SU-DHL-6 (cell line): Measurements from ENCODE around the gene FBXO31.

Experiments used
- CTCF ChIP-seq: fragments of 200-600 bp; sonication (generic); IDR thresholded peaks from one replicate; pipeline ENCODE4 v1.5.1; 2017; ENCODE audit warnings: antibody characterized with exemption, mild to moderate bottlenecking, low read length, moderate library complexity; ENCODE audit not compliant: insufficient read depth, poor library complexity, severe bottlenecking
- EZH2phosphoT487 ChIP-seq: fragments of 200-600 bp; sonication (generic), shearing (Covaris generic); conservative IDR thresholded peaks from 2 replicates; pipeline ENCODE4 v1.6.1; 2018; ENCODE audit warnings: mild to moderate bottlenecking, antibody characterized with exemption, low read length, moderate library complexity, mixed read lengths

GRCh38 chr16:87376660-87377059 is 6.9 kb downstream of the FBXO31 start:
- no peak for TF ChIP-seq CTCF
- TF ChIP-seq EZH2phosphoT487: no peak
